CD4-positive, alpha-beta memory T cell (primary cell): Measurements from ENCODE around the gene CRB1. TPM values are rescaled to one million over a fixed set of nuclear protein-coding genes. Genes with fewer than 3 reads are reported as not detected.

ENCODE experiments used
- CTCF ChIA-PET: fragments of 350-600 bp; sonication (Branson Sonifier 250); formaldehyde crosslinking; loops from one replicate; lab custom pipeline; 2021; ENCODE audit warnings: inconsistent platforms; ENCODE audit not compliant: partially characterized antibody; lab: Charles Lee
- POLR2A ChIA-PET: fragments of 350-600 bp; sonication (Branson Sonifier 250); formaldehyde crosslinking; loops from one replicate; lab custom pipeline; 2021; ENCODE audit not compliant: partially characterized antibody; lab: Charles Lee
- DNase-seq, 5 donors: peaks; one replicate each; pipeline versions ENCODE4 v3.0.0 to v3.0.0-alpha.2; 2020 to 2022; ENCODE audit warnings: mixed read lengths in 1 of 5
- H3K27ac ChIP-seq: one replicate; pipeline ENCODE4 v1.7.0; 2013; ENCODE audit warnings: low read depth, low read length
- H3K27me3 ChIP-seq: 2 replicates; pipeline ENCODE4 v1.7.0; 2013; ENCODE audit warnings: mild to moderate bottlenecking, low read length, moderate library complexity; ENCODE audit not compliant: insufficient read depth
- H3K36me3 ChIP-seq: 2 replicates; pipeline ENCODE4 v1.7.0; 2013; ENCODE audit warnings: mild to moderate bottlenecking, low read length, moderate library complexity; ENCODE audit not compliant: insufficient read depth
- H3K4me1 ChIP-seq: 2 replicates; pipeline ENCODE4 v1.7.0; 2013; ENCODE audit warnings: mild to moderate bottlenecking, low read length, moderate library complexity; ENCODE audit not compliant: insufficient read depth
- H3K4me3 ChIP-seq, 2 donors: one replicate each; pipeline ENCODE4 v1.7.0; 2013; ENCODE audit warnings: low read length in 2 of 2, mild to moderate bottlenecking in 1 of 2
- H3K9me3 ChIP-seq, 2 donors: one replicate each; pipeline ENCODE4 v1.7.0; 2013; ENCODE audit warnings: low read length in 2 of 2, control low read depth in 1 of 2; ENCODE audit not compliant: control insufficient read depth in 1 of 2
- H3K27ac Mint-ChIP-seq, 7 donors: one replicate each; pipeline ENCODE4 v1.8.0; 2020 to 2021; ENCODE audit warnings: mixed read lengths in 7 of 7, mild to moderate bottlenecking in 6 of 7, inconsistent platforms in 3 of 7, moderate library complexity in 3 of 7
- H3K27me3 Mint-ChIP-seq, 2 donors: one replicate each; pipeline ENCODE4 v1.8.0; 2020 to 2021; ENCODE audit warnings: mixed read lengths in 2 of 2
- H3K36me3 Mint-ChIP-seq, 2 donors: one replicate each; pipeline ENCODE4 v1.8.0; 2020 to 2021; ENCODE audit warnings: mixed read lengths in 2 of 2, inconsistent platforms in 1 of 2, mild to moderate bottlenecking in 1 of 2
- H3K4me1 Mint-ChIP-seq, 4 donors: one replicate each; pipeline ENCODE4 v1.8.0; 2020 to 2021; ENCODE audit warnings: mixed read lengths in 4 of 4, mild to moderate bottlenecking in 1 of 4
- H3K4me3 Mint-ChIP-seq, 8 donors: one replicate each; pipeline ENCODE4 v1.8.0; 2020 to 2021; ENCODE audit warnings: mixed read lengths in 8 of 8, mild to moderate bottlenecking in 7 of 8, moderate library complexity in 6 of 8, inconsistent platforms in 3 of 8
- H3K9me3 Mint-ChIP-seq, 8 donors: one replicate each; pipeline ENCODE4 v1.8.0; 2020 to 2021; ENCODE audit warnings: mixed read lengths in 8 of 8, mild to moderate bottlenecking in 5 of 8, inconsistent platforms in 3 of 8, moderate library complexity in 1 of 8
- intact Hi-C: fragments of 100-400 bp; cut with micrococcal nuclease; formaldehyde crosslinking; loops from one replicate; pipeline ENCODE4 v1.15.1; 2023
- polyA plus RNA-seq, 2 donors: library from polyadenylated mRNA; unstranded; fragments of 300-500 nt; fragmentation: Illumina TruSeq; gene quantifications; one replicate each; pipeline ENCODE4 v1.2.3, GENCODE V29; 2021
- total RNA-seq, 2 experiments: library from RNA; stranded (reverse); gene quantifications; one replicate each; pipeline ENCODE4 v1.2.3, GENCODE V29; 2021

The CRB1 gene
- total and polyA plus RNA-seq, 4 experiments from 2014 or later = 0.10 to 0.55 (median 0.38) TPM

GRCh38 chr1:197496722-197497121 lies 228.7 kb downstream of the CRB1 start:
- H3K9me3 ChIP-seq = no peaks in the 10 kb centered on the region
- CTCF ChIA-PET = no interaction called here
- intact Hi-C loops = no loop called here
- no peak overlapping the region for H3K4me3 ChIP-seq
- H3K27ac ChIP-seq = no peak overlapping the region
- POLR2A ChIA-PET = no interaction called here
- H3K27me3 Mint-ChIP-seq = peaks cover 0 to 4% of the 10 kb centered on the region in 2 donors
- H3K27ac Mint-ChIP-seq = no peak overlapping the region
- DNase-seq = no peak
- H3K27me3 ChIP-seq = no peaks in the 10 kb centered on the region
- H3K9me3 Mint-ChIP-seq = peaks cover 0 to 2% (median 0%) of the 10 kb centered on the region in 8 donors
- H3K4me1 Mint-ChIP-seq = no peaks in the 10 kb centered on the region
- no peaks in the 10 kb centered on the region for H3K36me3 Mint-ChIP-seq
- no peaks in the 10 kb centered on the region for H3K4me1 ChIP-seq
- no peaks in the 10 kb centered on the region for H3K36me3 ChIP-seq
- no peak overlapping the region for H3K4me3 Mint-ChIP-seq

GRCh38 chr1:197510691-197511378 lies 242.8 kb downstream of the CRB1 start:
- peak overlapping the region in 1 of 8 donors; percentile 23 for H3K4me3 Mint-ChIP-seq
- Histone ChIP-seq H3K27ac (no peak overlapping the region), H3K36me3 (peaks cover 5% of the 10 kb centered on the region), H3K27me3 (no peaks in the 10 kb centered on the region), H3K4me1 (no peaks in the 10 kb centered on the region), H3K9me3 (no peaks in the 10 kb centered on the region), H3K4me3 (no peak overlapping the region)
- H3K27me3 Mint-ChIP-seq = no peaks in the 10 kb centered on the region
- peaks cover 0 to 1% (median 0%) of the 10 kb centered on the region in 4 donors for H3K4me1 Mint-ChIP-seq
- intact Hi-C loops = no loop called here
- no peak overlapping the region for H3K27ac Mint-ChIP-seq
- ChIA-PET POLR2A (no interaction called here), CTCF (no interaction called here)
- no peaks in the 10 kb centered on the region for H3K9me3 Mint-ChIP-seq
- no peak for DNase-seq
- H3K36me3 Mint-ChIP-seq = peaks cover 29 to 38% of the 10 kb centered on the region in 2 donors

- ChIA-PET POLR2A (no interaction called here), CTCF (interaction anchor here (1.2 kb wide), 1 partner anchor 948 kb away, joined by 4 read pairs; no protein-coding TSS in a partner anchor)
- H3K4me3 Mint-ChIP-seq = no peak overlapping the region
- H3K9me3 ChIP-seq = no peaks in the 10 kb centered on the region
- no peak overlapping the region for H3K27ac ChIP-seq
- no peak for DNase-seq
- no peaks in the 10 kb centered on the region for H3K27me3 Mint-ChIP-seq
- H3K36me3 Mint-ChIP-seq = peaks cover 18 to 50% of the 10 kb centered on the region in 2 donors
- no peaks in the 10 kb centered on the region for H3K4me1 ChIP-seq
- no peak overlapping the region for H3K27ac Mint-ChIP-seq
- no peak overlapping the region for H3K4me3 ChIP-seq
- intact Hi-C loops = no loop called here
- H3K27me3 ChIP-seq = no peaks in the 10 kb centered on the region
- no peaks in the 10 kb centered on the region for H3K9me3 Mint-ChIP-seq
- H3K4me1 Mint-ChIP-seq = peaks cover 0 to 1% (median 0%) of the 10 kb centered on the region in 4 donors
- peaks cover 4% of the 10 kb centered on the region for H3K36me3 ChIP-seq
Observed at GRCh38 chr1:197515421-197515820, 247.4 kb downstream of the CRB1 start.

- H3K4me1 Mint-ChIP-seq = peaks cover 0 to 2% (median under 1%) of the 10 kb centered on the region in 4 donors
Observed at GRCh38 chr1:197519741-197520334, 251.8 kb downstream of the CRB1 start.

GRCh38 chr1:197521118-197521739 lies 253.2 kb downstream of the CRB1 start:
- H3K9me3 ChIP-seq = no peaks in the 10 kb centered on the region
- CTCF ChIA-PET = interaction anchor here (0.8 to 3.0 kb wide), 10 partner anchors 9 to 944 kb away, joined by 3 to 16 read pairs (median 6); no protein-coding TSS in a partner anchor
- Mint-ChIP-seq H3K4me3 (no peak overlapping the region), H3K4me1 (peaks cover 0 to 2% (median under 1%) of the 10 kb centered on the region in 4 donors), H3K9me3 (no peaks in the 10 kb centered on the region), H3K27ac (no peak overlapping the region), H3K27me3 (no peaks in the 10 kb centered on the region), H3K36me3 (peaks cover 0 to 13% of the 10 kb centered on the region in 2 donors)
- POLR2A ChIA-PET = no interaction called here
- no peak overlapping the region for H3K27ac ChIP-seq
- no peaks in the 10 kb centered on the region for H3K27me3 ChIP-seq
- peak in 4 of 5 donors; percentile 15 to 34 (median 28) for DNase-seq
- H3K4me3 ChIP-seq = no peak overlapping the region
- no peaks in the 10 kb centered on the region for H3K36me3 ChIP-seq
- intact Hi-C loops = loop anchor here (1.0 to 10.0 kb wide), 5 partner anchors 119 to 944 kb away; no protein-coding TSS in a partner anchor
- no peaks in the 10 kb centered on the region for H3K4me1 ChIP-seq

More at GRCh38 chr1:197519741-197520334, 251.8 kb downstream of the CRB1 start:
- no peaks in the 10 kb centered on the region for H3K27me3 Mint-ChIP-seq
- ChIA-PET CTCF (interaction anchor here (0.8 to 2.6 kb wide), 7 partner anchors 10 to 946 kb away, joined by 3 to 15 read pairs (median 6); no protein-coding TSS in a partner anchor), POLR2A (no interaction called here)
- H3K27ac Mint-ChIP-seq = no peak overlapping the region
- intact Hi-C loops = loop anchor here (5.0 to 10.0 kb wide), 2 partner anchors 118 to 335 kb away; no protein-coding TSS in a partner anchor
- Histone ChIP-seq H3K4me1 (no peaks in the 10 kb centered on the region), H3K36me3 (no peaks in the 10 kb centered on the region), H3K27me3 (no peaks in the 10 kb centered on the region), H3K4me3 (no peak overlapping the region), H3K9me3 (no peaks in the 10 kb centered on the region), H3K27ac (no peak overlapping the region)
- peak in 1 of 5 donors; percentile 5 for DNase-seq
- H3K9me3 Mint-ChIP-seq = no peaks in the 10 kb centered on the region
- peaks cover 0 to 14% of the 10 kb centered on the region in 2 donors for H3K36me3 Mint-ChIP-seq
- H3K4me3 Mint-ChIP-seq = no peak overlapping the region

GRCh38 chr1:197526736-197527371 lies 258.8 kb downstream of the CRB1 start:
- Mint-ChIP-seq H3K4me1 (no peaks in the 10 kb centered on the region), H3K36me3 (no peaks in the 10 kb centered on the region), H3K4me3 (no peak overlapping the region), H3K27ac (no peak overlapping the region), H3K27me3 (no peaks in the 10 kb centered on the region), H3K9me3 (no peaks in the 10 kb centered on the region)
- CTCF ChIA-PET = interaction anchor here (0.6 to 2.1 kb wide), 16 partner anchors 10 to 942 kb away, joined by 3 to 17 read pairs (median 3); partner anchors contain the start of gene C1orf53
- POLR2A ChIA-PET = no interaction called here
- Histone ChIP-seq H3K27me3 (no peaks in the 10 kb centered on the region), H3K9me3 (no peaks in the 10 kb centered on the region), H3K4me3 (no peak overlapping the region), H3K27ac (no peak overlapping the region), H3K36me3 (no peaks in the 10 kb centered on the region), H3K4me1 (no peaks in the 10 kb centered on the region)
- peak in 4 of 5 donors; percentile 26 to 43 (median 37) for DNase-seq
- intact Hi-C loops = loop anchor here (1.0 to 10.0 kb wide), 7 partner anchors 90 to 938 kb away; partner anchors contain the start of gene DENND1B
